ENCODE data around the gene ANXA6.
"Not testable (repeated sequence)": the region's sequence is repeated elsewhere in the genome, so short reads cannot be mapped to it uniquely, and the experiment has no call there.

Gene ANXA6

DNA sequence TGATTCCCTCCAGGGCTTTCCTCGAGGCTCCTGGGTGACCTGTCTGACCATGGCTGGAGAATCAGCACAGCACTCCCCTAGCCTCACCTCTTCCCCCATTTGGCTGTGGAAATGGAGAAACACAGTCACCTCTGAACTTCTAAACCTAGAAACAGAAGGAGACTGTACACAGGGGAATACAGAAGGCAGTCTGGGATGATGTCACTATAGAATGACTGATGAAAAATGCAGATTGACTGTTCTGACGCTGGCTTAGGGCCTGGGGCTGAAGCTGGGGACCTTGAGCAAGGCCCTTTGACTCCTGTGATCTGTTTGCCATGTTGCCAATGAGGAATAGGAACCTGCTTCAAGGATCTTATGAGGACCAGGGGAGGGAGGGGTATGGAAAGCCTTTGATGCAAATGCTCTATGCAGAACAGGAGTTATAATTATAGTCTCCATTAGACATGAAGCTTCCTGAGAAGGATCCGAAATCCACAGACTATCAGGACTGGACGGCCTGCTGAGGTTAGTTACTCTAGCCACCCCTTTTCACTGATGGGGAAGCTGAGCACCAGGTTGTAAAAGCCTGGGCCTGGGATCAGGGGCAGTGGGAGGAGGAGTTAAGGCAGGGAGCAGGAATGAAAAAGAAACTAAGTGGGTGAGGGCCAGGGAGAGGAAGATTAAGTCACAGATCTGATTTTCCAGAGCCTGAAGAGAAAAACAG is 24.4 kb upstream of the ANXA6 start:
- no peak for DNase-seq (ENCODE audit: low read depth in 2 of 2)

DNA sequence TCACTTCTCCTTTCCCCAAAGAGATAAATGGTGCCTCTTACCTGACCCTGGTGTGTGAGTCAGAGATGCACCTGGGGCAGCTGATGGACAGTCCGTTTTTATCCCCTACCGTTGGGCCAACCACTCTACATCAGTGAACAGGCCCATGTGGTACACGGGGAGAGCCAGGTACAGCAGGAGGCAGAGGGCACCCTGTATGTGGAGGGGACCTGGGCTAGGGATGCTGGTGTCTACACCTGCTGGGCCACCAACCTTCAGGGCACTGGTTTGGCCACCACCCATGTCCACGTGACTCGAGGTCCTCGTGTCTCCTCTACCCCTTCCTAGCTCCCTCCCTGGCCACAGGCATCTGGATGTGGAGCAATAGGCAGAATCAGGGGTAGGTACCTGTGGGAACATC is 22.7 kb upstream of the ANXA6 start:
- DNase-seq (ENCODE audit: low read depth in 2 of 2), result no peak

DNA sequence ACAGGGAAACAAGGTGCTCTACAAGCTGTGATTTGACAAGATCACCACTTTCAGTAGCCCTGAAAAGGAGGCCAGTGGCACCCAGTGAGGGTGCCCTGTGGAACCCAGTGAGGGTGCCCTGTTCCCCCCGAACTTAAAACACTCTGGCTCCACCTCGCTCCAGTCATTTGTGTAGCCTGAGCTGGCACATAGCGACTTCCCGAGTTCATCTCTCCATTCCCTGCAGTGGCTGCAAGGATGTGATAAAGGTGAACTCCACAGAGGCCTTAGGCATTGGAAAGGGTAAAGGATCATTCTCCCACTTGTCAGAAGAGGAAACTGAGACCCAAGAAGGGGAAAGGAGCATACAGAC is 21.9 kb upstream of the ANXA6 start:
- DNase-seq (ENCODE audit: low read depth in 2 of 2), result no peak

DNA sequence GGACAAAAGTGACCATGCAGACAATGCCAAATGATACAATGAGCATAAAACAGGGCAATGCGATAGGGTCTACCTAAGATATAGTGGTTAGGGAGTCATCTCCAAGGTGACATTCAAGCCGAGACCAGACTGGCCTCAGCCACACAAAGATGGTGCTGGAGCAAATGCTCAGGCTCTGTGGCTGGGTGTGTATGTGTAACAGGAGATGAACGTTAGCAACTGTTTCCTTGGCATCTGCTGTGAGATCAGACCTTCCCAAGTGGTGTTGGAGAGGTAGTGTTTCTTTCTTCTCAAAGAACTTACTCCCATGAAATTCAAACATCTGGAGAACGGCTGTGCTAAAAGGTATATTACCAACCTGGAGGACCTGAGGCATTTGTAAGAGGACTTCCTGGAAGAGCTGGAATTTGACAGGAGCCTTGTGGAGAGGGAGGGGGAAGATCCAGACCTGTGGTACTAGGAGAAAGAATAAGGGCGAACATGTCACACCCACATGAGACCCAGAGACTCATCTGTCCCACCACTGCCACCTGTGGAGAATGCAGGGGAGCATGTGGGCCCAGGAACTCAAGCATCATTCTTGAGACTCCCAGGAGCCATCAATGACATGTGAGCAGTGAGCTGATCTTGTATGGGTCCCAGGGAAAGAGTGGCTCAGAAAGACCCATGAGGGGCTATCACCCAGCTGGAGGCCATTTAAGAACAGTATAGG is 21.4 kb upstream of the ANXA6 start:
- DNase-seq (ENCODE audit: low read depth in 2 of 2), result no peak

DNA sequence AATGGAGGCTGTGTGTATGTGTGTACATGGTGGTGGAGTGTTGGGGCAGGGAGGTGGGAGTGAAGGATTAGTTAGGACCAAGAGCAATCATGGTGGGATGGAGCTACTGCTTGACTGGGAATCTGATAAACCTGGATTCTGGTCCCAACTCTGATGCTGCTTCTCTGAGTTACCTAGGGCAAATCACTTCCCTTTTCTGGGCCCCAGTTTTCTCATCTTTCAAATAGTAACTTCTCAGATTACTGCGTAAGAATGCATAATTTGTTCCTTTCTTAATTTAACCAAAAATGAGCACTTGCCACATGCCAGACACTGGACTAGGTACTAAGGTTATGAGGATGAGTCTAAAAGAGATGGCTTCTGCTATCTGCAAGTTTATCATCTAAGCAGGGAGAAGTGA is 20.8 kb upstream of the ANXA6 start:
- DNase-seq (ENCODE audit: low read depth in 2 of 2), result no peak

DNA sequence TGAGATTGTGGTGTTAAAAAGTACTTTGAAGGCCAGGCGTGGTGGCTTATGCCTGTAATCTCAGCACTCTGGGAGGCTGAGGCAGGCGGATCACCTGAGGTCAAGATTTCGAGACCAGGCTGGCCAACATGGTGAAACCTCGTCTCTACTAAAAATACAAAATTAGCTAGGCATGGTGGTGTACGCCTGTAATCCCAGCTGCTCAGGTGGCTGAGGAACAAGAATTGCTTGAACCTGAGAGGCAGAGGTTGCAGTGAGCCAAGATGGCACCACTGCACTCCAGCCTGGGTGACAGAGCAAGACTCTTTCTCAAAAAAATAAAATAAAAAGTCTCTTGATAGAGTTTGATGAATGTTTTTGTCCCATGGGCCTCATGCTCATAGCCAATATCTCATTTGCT is 18.7 kb upstream of the ANXA6 start:
- not testable (repeated sequence) for DNase-seq (ENCODE audit: low read depth in 2 of 2)

DNA sequence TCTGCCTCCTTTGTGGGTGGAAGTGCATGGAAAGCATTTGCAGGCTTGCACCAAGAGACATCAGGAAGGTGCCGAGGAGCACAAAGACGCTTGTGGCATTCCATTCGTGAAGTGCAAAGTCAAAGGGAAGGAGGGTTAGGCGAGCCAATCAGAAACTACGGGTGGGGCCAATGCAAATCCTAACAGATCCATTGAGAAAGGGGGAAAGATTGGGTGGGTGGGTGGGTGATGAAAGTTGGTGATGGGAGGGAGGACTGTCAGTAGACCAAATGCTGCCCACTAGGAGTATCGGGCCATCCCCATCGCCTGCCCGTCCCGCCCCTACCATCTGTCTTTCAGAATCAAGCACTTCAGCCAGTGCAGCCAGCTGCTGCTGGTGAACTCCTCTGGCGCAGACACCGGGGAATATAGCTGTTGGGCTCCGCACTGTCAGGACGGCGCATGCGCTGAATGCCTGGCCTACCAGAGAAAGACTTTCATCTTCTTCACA is 17.1 kb upstream of the ANXA6 start:
- DNase-seq (ENCODE audit: low read depth in 2 of 2), result no peak

DNA sequence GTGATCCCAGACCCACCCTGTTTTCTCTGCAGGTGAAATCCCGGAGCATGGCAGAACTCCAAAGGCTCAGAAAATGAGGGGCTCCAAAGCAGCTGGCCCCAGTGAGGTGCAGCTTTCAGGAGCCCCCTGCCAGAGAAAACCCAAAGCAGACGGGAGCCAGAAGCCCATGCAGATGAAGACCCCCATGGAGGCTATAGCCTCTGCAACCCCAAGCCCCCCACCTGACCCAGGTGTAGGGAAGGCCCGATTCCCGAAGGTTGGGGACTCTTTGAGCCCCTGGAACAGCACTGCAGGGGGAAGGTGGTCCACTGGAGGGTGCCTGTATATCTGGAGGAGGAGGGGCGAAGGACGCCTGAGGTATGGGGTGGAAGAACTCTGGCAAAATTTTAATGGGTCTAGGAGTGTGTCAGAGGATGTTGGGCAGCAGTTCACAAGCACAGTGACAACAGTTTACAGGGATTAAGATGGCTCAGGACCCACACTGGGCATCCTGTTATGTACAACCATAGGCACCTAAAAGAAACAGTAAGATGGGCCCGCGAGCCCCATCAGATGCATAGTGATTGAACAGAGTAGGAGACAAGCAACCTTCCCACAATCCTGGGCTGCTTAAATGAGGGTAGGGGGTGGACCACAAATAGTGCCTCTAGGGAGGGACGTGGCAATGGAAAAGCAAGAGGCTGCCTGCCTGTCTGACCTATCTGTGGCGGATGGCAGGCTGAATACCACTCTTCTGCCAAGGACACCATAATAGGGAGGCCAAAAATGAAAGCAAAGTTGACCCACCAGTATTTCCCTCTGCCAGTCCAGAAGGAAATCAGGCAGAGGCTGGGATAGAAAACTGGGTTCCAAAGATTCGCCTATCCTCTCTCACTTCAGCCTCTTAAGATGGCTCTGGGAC is 16.4 kb upstream of the ANXA6 start:
- DNase-seq (ENCODE audit: low read depth in 2 of 2), result no peak

DNA sequence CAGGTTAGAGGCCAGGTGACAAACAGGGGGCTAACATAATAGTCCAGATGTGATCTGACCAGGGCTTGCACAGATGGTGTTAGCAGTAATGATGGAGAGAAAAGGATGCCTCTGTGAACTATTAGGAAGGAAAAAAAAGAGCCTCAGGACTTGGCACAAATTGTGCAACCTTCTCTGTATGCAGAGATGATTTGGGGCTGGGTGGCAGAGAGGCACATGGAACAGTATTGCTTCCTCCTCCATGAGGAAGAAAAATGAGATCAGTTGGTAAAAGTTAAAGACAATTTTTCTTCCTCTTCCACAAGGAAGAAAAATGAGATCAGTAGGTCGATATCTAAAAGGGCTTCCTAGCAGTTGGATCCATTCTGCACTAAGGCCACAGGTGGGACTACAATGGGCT is 13.9 kb upstream of the ANXA6 start:
- DNase-seq (ENCODE audit: low read depth in 2 of 2), result no peak

DNA sequence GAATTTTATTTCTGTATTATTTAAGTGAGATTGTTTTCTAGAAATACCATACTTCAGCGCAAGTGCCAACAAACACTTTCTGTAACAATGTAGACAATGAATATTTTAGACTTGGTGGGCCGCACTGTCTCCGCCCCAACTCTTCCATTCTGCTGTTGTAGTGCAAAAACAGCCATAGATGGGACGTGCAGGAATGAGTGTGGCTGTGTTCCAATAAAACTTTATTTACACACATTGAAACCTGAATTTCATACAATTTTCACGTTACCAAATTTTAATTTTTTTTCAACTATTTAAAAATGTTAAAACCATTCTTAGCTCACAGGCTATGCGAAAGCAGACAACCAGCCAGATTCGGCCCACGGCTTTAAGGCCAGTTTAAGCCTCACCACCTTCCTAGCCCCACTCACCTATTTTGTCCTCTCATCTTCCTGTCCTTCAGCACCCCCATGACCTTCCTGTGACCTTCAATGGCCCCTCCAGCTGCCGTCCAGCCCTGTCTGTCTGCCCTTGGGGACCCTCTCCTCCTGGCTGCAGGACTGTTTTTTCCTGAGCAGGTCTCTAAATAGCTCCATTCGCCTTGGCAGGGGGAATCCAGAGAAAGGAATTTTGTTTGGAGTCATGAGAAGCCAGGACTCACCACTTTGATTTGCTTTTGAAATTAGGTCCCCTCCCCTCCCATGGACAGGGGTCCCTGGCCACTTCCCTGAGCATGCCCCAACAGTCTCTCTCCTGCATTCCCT is 11.2 kb upstream of the ANXA6 start:
- no peak for DNase-seq (ENCODE audit: low read depth in 2 of 2)

DNA sequence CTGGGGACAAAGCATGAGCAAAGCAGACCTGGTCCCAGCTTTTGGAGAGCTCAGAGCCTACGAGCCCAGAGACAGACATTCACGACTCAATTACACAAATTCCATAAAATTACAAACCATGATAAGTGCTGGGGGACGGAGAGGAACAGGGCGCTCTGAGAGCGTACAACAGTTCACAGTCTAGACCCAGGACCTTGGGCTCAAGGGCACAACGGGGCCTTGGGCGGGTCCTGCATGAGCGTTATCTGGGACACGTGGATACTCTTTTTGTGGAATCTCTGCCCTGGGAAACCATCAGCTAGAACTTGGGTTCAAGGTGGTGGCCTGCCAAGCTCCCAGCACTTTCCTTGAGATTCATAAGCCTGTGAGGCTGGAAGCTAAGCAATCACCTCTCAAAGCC is 9.4 kb upstream of the ANXA6 start:
- no peak for DNase-seq (ENCODE audit: low read depth in 2 of 2)

DNA sequence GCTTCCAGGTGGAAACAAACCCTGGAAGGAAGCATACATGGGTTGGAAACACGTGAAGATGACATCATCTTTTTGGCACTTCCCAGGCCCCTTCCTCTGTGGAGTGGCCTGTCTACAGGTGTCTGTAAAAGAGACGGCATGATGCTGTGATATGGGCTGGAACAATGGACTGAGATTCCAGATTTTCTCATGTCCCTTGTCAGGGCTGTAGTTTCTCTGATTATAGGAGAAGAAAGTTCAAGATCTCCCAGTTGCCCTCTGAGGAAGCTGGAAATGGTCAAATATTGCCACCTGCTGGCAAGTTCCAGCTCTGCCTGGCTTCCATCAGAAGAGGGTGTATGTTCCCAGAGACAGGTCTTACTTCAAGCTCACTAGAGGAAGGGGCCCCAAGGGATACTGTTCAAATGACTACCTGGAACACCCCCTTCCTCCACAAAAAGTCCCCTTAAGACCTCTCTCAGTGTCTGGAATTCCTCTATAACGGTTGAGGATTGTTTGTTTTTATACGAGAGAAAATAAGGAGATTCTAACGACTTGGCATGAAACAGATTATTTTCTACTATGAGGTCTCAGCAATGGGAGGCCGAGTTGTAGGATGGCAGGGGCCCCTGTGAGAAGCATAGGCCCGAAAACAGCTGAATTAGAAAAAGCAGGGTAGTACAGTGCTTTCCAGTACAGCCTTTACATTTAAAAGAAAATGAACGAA is 7.3 kb upstream of the ANXA6 start:
- peak; percentile 69 to 76 for DNase-seq (ENCODE audit: low read depth in 2 of 2)

DNA sequence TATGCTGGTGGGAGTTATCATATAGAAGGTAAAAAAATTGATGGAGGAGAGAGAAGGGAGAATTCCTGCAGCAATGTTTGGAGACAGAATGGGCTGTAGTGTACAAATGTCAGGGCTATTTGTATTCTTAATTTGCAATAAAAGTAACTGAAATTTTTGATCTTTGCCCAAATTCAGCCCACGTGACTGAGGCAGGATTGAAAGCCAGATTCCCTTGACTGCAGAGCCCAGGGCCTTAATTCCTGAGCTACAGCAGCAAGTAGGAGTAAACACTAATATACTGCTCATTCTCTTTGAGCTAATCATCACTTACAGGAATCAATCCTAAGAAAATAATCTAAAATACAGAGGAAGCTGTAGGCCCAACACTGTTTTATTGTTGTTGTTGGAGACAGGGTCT is 5.2 kb upstream of the ANXA6 start:
- no peak for DNase-seq (ENCODE audit: low read depth in 2 of 2)

DNA sequence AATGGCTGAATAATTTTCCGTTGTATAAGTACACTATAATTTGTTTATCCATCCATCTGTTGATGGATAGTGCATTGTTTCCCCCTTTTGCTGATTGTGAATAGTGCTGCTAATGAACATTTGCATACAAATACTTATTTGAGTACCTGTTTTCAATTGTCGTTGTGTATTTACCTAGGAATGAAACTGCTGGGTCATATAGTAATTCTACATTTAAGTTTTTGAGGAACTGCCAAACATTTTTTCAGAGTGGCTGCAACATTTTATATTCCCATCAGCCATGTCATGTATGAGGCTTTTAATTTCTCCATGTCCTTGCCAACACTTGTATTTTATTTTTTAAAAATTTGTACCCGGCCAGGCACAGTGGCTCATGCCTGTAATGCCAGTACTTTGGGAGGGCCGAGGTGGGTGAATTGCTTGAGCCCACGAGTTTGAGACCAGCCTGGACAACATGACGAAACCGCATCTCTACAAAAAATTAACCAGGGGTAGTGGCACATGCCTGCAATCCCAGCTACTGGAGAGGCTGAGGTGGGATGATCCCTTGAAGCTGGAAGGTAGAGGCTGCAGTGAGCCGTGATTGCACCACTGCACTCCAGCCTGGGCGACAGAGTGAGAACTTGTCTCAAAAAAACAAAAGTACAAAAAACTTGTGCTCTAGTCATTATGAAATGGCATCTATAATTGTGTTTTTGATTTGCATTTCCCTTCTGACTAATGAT is 2.2 kb upstream of the ANXA6 start:
- no peak for DNase-seq (ENCODE audit: low read depth in 2 of 2)

DNA sequence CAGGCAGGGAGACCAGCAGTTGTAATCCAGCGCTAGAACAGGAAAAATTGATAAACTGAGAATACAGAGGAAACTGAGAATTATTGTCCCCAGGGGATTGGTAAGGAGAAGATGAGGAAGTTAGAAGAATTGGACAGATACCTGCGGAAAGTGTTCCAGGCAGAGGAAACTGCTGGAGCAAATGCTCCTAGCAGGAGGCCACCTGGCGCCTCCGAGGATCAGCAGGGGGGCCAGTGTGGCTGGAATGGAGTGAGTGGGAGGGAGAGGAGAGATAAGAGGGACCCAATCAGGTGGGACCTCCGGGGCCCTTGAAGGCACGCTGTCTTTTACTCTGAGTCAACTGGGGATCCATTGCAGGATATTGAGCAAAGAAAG is 695 bp upstream of the ANXA6 start:
- no peak for DNase-seq (ENCODE audit: low read depth in 2 of 2)

DNA sequence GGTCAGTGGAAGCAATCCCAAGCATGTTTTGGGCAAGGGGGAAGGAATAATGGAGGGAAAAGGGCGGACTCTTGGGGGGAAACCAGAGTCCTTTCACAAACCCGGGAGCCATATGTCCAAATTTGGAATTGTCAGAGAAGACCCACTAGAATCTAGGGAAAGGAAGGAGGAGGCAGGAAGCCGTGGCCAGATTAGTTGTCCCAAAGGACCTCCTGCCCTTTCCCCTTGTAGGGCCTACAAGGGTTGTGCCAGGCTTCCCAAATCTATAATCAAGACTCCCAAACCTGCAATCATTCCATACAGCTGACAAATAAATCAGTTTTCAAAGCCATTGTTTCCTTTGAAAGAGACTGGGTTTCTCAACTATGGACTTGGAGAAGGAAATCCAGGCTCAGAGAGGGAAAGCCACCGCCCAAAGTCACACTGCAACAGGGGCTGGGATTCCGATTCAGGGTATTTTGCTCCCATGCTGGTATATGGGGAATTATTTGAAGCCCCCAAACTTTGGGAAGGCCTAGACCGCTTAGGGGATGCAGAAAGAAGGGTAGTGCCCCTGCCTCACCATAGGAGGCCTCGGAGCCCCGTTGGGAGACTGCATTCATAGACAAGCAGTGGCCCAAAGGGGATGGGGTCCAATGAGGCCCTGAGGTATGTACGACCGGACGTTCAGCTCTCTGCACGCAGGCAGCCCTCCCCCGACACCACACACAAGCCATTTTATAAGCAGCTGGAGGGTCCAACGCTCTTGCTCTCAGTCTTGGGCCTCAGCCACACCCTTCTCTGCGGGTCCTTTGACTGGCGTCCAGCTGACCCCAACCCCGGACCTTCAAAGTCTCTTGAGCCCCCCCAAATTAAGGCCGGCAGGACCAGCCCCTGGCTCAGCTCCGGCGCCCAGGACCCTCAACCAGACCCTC is 815 bp downstream of the ANXA6 start:
- DNase-seq (ENCODE audit: low read depth in 2 of 2), result no peak

DNA sequence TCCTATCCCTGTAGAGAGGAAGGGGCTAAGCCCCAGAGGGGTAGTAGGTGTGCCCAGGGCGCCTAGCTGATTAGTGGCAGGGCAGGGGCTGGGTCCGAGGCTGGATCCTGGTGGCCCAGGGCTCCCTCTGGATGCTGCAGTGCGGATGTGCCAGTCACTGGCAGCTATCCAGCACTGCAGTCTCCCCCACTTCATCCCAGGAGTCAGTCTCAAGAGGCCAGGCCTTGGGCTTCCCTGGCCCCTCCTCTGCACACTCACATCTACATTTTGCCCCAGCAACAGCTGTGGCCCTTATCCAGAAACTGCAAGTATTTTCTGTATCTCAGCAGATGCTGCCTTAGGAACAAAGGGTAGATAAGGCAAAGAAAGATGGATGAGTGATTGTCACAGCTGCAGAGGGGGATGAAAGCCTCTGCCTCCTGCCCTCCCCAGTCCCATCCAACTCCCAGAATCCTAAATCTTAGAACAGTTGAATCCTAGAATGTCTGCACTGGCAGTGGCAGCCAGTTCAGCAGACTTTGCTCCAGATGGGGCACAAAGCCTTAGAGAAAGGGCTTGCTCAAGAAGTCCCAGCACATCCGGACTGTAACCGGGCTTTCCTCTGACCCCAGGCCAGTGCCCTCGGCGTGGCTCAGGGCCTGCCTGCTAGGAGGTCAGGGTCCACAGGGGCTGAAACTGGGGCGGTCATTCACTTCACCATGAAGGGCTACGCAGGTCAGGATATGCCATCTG is 1.6 kb downstream of the ANXA6 start:
- no peak for DNase-seq (ENCODE audit: low read depth in 2 of 2)

DNA sequence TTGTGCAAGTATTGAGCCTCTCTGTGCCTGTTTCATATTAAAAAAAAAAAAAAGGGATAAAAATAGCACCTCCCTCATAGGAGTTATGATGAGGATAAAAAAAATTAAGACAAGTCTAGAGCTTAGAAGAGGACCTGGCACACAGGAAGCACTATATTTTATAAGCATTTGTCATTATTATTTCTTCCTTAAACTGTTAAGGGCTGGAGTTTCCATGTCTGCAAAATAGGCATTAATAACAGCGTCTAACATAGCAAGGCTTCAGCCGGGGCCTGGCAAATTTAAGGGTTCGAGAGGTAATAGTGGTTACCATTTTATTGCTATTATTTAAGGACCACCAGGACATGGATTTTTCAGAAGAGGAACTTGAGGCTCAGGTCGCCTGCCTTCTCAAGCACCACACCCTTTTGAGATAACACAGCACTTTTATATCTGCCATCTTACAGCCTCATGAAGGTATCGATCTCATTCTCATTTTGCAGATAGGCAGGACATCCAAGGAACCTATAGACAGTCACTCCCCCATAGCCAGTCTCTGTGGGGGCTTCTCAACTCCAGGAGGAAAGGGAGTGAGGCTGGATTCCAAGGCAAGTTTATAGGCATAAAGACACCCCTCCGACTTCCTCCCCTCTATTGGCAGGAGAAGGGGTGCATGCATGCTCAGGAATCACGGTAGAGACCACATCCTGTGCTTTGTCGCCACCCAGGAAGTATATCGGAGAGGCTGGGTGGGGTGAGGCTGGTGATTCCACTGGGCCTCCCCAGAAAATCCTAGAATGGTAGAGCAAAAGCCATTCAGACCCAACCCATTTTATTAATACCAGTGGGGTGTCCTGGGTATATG is 2.4 kb downstream of the ANXA6 start:
- DNase-seq (ENCODE audit: low read depth in 2 of 2), result peak; percentile 32 to 33
